Stimulated activated CD8-positive, alpha-beta memory T cell treated with anti-CD3 and anti-CD28 coated beads, Interleukin-15, amount 100 ng/mL, for 24 hours (primary cell): ENCODE results near the gene IL12RB1.
"Not testable (repeated sequence)": the region's sequence is repeated elsewhere in the genome, so short reads cannot be mapped to it uniquely, and the experiment has no call there.

ENCODE experiments used
- DNase-seq: peaks from one replicate; pipeline ENCODE4 v3.0.0-alpha.2; 2020; ENCODE audit warnings: low read depth

Gene IL12RB1

GRCh38 chr19:18110609-18111232, 24.0 kb upstream of the IL12RB1 start:
- no peak for DNase-seq

- peak; percentile 36 for DNase-seq
Observed at GRCh38 chr19:18109733-18110608, 23.2 kb upstream of the IL12RB1 start.

- no peak for DNase-seq
Observed at GRCh38 chr19:18109341-18109732, 22.6 kb upstream of the IL12RB1 start.

- no peak for DNase-seq
Observed at GRCh38 chr19:18108897-18109296, 22.2 kb upstream of the IL12RB1 start.

- DNase-seq, result no peak
Observed at GRCh38 chr19:18107235-18107634, 20.5 kb upstream of the IL12RB1 start.

- DNase-seq, result not testable (repeated sequence)
Observed at GRCh38 chr19:18105259-18105658, 18.5 kb upstream of the IL12RB1 start.

GRCh38 chr19:18104793-18105131, 18.0 kb upstream of the IL12RB1 start:
- no peak for DNase-seq

GRCh38 chr19:18102916-18103542, 16.3 kb upstream of the IL12RB1 start:
- DNase-seq, result no peak

- DNase-seq, result no peak
Observed at GRCh38 chr19:18101268-18101667, 14.5 kb upstream of the IL12RB1 start.

GRCh38 chr19:18100710-18101109, 14.0 kb upstream of the IL12RB1 start:
- DNase-seq, result no peak

GRCh38 chr19:18099623-18099995, 12.9 kb upstream of the IL12RB1 start:
- DNase-seq, result no peak

GRCh38 chr19:18098891-18099622, 12.3 kb upstream of the IL12RB1 start:
- no peak for DNase-seq

- no peak for DNase-seq
Observed at GRCh38 chr19:18097993-18098890, 11.5 kb upstream of the IL12RB1 start.

GRCh38 chr19:18097217-18097992, 10.7 kb upstream of the IL12RB1 start, which contains the start of gene MAST3:
Gene MAST3 (plus strand): TSS chr19:18097778. CDS start chr19:18097793, 15 bp downstream.
- DNase-seq, result peak; percentile 76

GRCh38 chr19:18096258-18096657, 9.5 kb upstream of the IL12RB1 start:
- no peak for DNase-seq

- DNase-seq, result no peak
Observed at GRCh38 chr19:18093439-18094161, 6.9 kb upstream of the IL12RB1 start.

- DNase-seq, result peak; percentile 41
Observed at GRCh38 chr19:18091217-18091608, 4.5 kb upstream of the IL12RB1 start.

- no peak for DNase-seq
Observed at GRCh38 chr19:18090545-18091216, 3.9 kb upstream of the IL12RB1 start.

GRCh38 chr19:18089726-18090125, 3.0 kb upstream of the IL12RB1 start:
- no peak for DNase-seq
